Endothelial cell of umbilical vein (primary cell): Measurements from ENCODE around the gene ZSCAN5A. TPM values are rescaled to one million over a fixed set of nuclear protein-coding genes. Genes with fewer than 3 reads are reported as not detected.

Experiments
- BruUV-seq: library from RNA; stranded (reverse); fragments of 400-500 nt; replicated peaks from 2 replicates; lab custom pipeline; 2021; lab: Mats Ljungman, UMichigan
- CTCF ChIA-PET: fragments of 300-600, 350-600 bp; sonication (Branson Sonifier 250); formaldehyde crosslinking; loops from one replicate; lab custom pipeline; 2021; ENCODE audit warnings: antibody characterized with exemption, inconsistent platforms; lab: Charles Lee
- POLR2A ChIA-PET: fragments of 300-600, 350-600 bp; sonication (Branson Sonifier 250); formaldehyde crosslinking; loops from one replicate; lab custom pipeline; 2021; ENCODE audit warnings: antibody characterized with exemption, inconsistent platforms; lab: Charles Lee
- DNase-seq: peaks from one replicate; pipeline ENCODE4 v3.0.0-alpha.2; 2011; ENCODE audit warnings: low read depth, low spot score
- FAIRE-seq: peaks from 2 replicates; lab custom pipeline; 2011; peaks lifted over from hg19 to GRCh38; lab: Jason Lieb, UNC
- H2AFZ ChIP-seq: 2 replicates; pipeline ENCODE4 v1.6.0; 2012; ENCODE audit warnings: low read depth, low read length, control low read depth, inconsistent platforms
- H3K27ac ChIP-seq: 2 replicates; pipeline ENCODE4 v1.5.1; 2011; ENCODE audit warnings: low read depth, mild to moderate bottlenecking, control low read depth, low read length, moderate library complexity; ENCODE audit not compliant: insufficient read depth
- H3K27me3 ChIP-seq, 2 experiments: 2 replicates each; pipeline versions ENCODE4 v1.6.0 to v1.6.1; 2011; ENCODE audit warnings: low read length in 2 of 2, mixed read lengths in 1 of 2; ENCODE audit not compliant: control insufficient read depth in 2 of 2, insufficient read depth in 2 of 2
- H3K36me3 ChIP-seq, 2 experiments: 2 replicates in 1 of 2; 3 replicates in 1 of 2; pipeline ENCODE4 v1.5.1; 2011; ENCODE audit warnings: low read length in 2 of 2, mild to moderate bottlenecking in 1 of 2, moderate library complexity in 1 of 2; ENCODE audit not compliant: control insufficient read depth in 2 of 2, insufficient read depth in 2 of 2; ENCODE audit errors: extremely low read depth in 1 of 2
- H3K4me1 ChIP-seq: 3 replicates; pipeline ENCODE4 v1.5.1; 2011; ENCODE audit warnings: mild to moderate bottlenecking, low read length; ENCODE audit not compliant: control insufficient read depth, insufficient read depth; ENCODE audit errors: extremely low read depth
- H3K4me2 ChIP-seq: 2 replicates; pipeline ENCODE4 v1.6.1; 2011; ENCODE audit warnings: low read length, control low read depth, mixed read lengths; ENCODE audit not compliant: insufficient read depth
- H3K4me3 ChIP-seq, 3 experiments: fragments of 200-600 bp in 1 of 3; sonication (generic), shearing (Covaris generic) in 1 of 3; replicated peaks in 1 of 3; 2 replicates each; pipeline ENCODE4 v1.5.1; 2011 to 2016; ENCODE audit warnings: control low read depth in 3 of 3, low read length in 3 of 3, mild to moderate bottlenecking in 2 of 3, inconsistent platforms in 1 of 3, low read depth in 1 of 3, moderate library complexity in 1 of 3; ENCODE audit not compliant: insufficient read depth in 1 of 3
- H3K79me2 ChIP-seq: 2 replicates; pipeline ENCODE4 v1.6.0; 2012; ENCODE audit warnings: low read length, inconsistent platforms; ENCODE audit not compliant: control insufficient read depth, insufficient read depth
- H3K9ac ChIP-seq: replicated peaks from 2 replicates; pipeline ENCODE3; 2011; ENCODE audit warnings: low read length, control low read depth; ENCODE audit not compliant: insufficient read depth; ENCODE audit errors: extremely low read depth
- H3K9me1 ChIP-seq: replicated peaks from 3 replicates; pipeline ENCODE4 v1.6.0; 2011; ENCODE audit warnings: mild to moderate bottlenecking, low read length; ENCODE audit not compliant: control insufficient read depth, insufficient read depth; ENCODE audit errors: extremely low read depth
- H3K9me3 ChIP-seq: replicated peaks from 2 replicates; pipeline ENCODE4 v1.5.1; 2012; ENCODE audit warnings: low read length, inconsistent platforms; ENCODE audit not compliant: control insufficient read depth, insufficient read depth
- H4K20me1 ChIP-seq: replicated peaks from 2 replicates; pipeline ENCODE3; 2011; ENCODE audit warnings: mild to moderate bottlenecking, low read length; ENCODE audit not compliant: control insufficient read depth, insufficient read depth; ENCODE audit errors: extremely low read depth
- EZH2 ChIP-seq: IDR thresholded peaks from 2 replicates; pipeline ENCODE4 v1.6.1; 2012; ENCODE audit warnings: borderline replicate concordance, low read depth, mild to moderate bottlenecking, moderate library complexity, low read length, inconsistent platforms; ENCODE audit not compliant: severe bottlenecking
- FOS ChIP-seq: IDR thresholded peaks from 2 replicates; pipeline ENCODE4 v1.6.1; 2011; ENCODE audit warnings: mild to moderate bottlenecking, low read length, moderate library complexity, borderline replicate concordance; ENCODE audit not compliant: insufficient read depth
- GATA2 ChIP-seq: IDR thresholded peaks from 2 replicates; pipeline ENCODE4 v1.7.0; 2011; ENCODE audit warnings: low read depth, mild to moderate bottlenecking, moderate library complexity, mixed read lengths, low read length; ENCODE audit not compliant: insufficient read length, insufficient read depth
- JUN ChIP-seq: IDR thresholded peaks from 2 replicates; pipeline ENCODE4 v1.6.1; 2011; ENCODE audit warnings: borderline replicate concordance, low read depth; ENCODE audit not compliant: insufficient read length, insufficient read depth
- MYC ChIP-seq: IDR thresholded peaks from one replicate; pipeline ENCODE4 v1.6.1; 2011; ENCODE audit warnings: mild to moderate bottlenecking, low read depth, low read length
- POLR2A ChIP-seq: IDR thresholded peaks from 2 replicates; pipeline ENCODE4 v1.6.1; 2012; ENCODE audit warnings: low read depth, mild to moderate bottlenecking, control low read depth, low read length
- POLR2AphosphoS5 ChIP-seq: IDR thresholded peaks from 2 replicates; pipeline ENCODE4 v1.6.1; 2012; ENCODE audit warnings: low read depth, mild to moderate bottlenecking, control low read depth, low read length, moderate library complexity; ENCODE audit not compliant: insufficient read depth
- dilution Hi-C: fragments of 300-500 bp; cut with MboI; formaldehyde crosslinking; loops from one replicate; pipeline ENCODE4 v1.15.0; 2019; ENCODE audit warnings: low sequenced_read_pairs; ENCODE audit not compliant: extremely low pct_ligation_motif_present
- intact Hi-C: fragments of 100-400 bp; cut with micrococcal nuclease; formaldehyde crosslinking; loops from one replicate; pipeline ENCODE4 v1.10.0; 2022
- polyA plus RNA-seq, 4 experiments: library from polyadenylated mRNA; depleted of rRNA in 3 of 4; stranded (reverse) in 3 of 4; unstranded in 1 of 4; fragments of >200 nt; gene quantifications; 2 replicates each; pipeline versions ENCODE4 v1.2.1 to v1.2.3, GENCODE V29; 2011 to 2012; ENCODE audit warnings: missing spikeins in 1 of 4
- total RNA-seq: library from RNA; stranded (reverse); gene quantifications from 2 replicates; pipeline ENCODE4 v1.2.3, GENCODE V29; 2021
- TF ChIP-seq, protein P1 (sequence below), 2 donors: IDR thresholded peaks; 1 replicate in 1 of 2; 2 replicates in 1 of 2; pipeline ENCODE4 v1.5.1; 2011; ENCODE audit warnings: low read length in 2 of 2, mild to moderate bottlenecking in 2 of 2, moderate library complexity in 2 of 2, control low read depth in 1 of 2, inconsistent platforms in 1 of 2, low read depth in 1 of 2; ENCODE audit not compliant: insufficient read depth in 1 of 2; ENCODE audit errors: extremely low read depth in 1 of 2
- TF ChIP-seq, protein P2 (sequence below): IDR thresholded peaks from 2 replicates; pipeline ENCODE4 v1.6.1; 2011; ENCODE audit not compliant: insufficient read depth, insufficient read length

Gene ZSCAN5A
- total and polyA plus RNA-seq, 2 donors (not counting 3 experiments of a cell fraction or from before 2014, with no cell fraction given) = 5.1 to 12.2 TPM

DNA sequence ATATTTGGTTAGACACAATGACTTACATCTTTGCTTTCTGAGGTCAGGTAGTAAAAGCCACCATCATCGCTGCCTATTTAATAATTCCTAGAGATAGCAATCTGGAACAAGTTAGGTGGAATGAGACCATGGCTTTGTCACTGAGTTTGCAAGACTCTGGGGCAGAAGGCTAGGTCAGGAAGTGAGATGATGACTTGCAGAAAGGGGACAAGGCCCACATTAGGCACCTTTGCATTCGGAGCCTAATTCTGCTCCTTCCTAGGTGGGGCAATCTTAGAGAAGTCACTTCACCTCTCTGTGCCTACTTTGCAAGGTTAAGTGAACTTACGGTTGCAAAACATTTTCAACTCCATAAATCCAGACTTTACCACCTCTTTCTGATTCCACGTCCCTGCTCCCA is 31.8 kb downstream of the ZSCAN5A start:
- TF ChIP-seq EZH2 = no peak
- TF ChIP-seq GATA2 = no peak
- TF ChIP-seq, protein P1, sequence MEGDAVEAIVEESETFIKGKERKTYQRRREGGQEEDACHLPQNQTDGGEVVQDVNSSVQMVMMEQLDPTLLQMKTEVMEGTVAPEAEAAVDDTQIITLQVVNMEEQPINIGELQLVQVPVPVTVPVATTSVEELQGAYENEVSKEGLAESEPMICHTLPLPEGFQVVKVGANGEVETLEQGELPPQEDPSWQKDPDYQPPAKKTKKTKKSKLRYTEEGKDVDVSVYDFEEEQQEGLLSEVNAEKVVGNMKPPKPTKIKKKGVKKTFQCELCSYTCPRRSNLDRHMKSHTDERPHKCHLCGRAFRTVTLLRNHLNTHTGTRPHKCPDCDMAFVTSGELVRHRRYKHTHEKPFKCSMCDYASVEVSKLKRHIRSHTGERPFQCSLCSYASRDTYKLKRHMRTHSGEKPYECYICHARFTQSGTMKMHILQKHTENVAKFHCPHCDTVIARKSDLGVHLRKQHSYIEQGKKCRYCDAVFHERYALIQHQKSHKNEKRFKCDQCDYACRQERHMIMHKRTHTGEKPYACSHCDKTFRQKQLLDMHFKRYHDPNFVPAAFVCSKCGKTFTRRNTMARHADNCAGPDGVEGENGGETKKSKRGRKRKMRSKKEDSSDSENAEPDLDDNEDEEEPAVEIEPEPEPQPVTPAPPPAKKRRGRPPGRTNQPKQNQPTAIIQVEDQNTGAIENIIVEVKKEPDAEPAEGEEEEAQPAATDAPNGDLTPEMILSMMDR (IDR thresholded peaks at IDR 0.05; ENCODE audit: extremely low read depth in 1 of 2, insufficient read depth in 1 of 2, low read depth in 1 of 2, low read length in 2 of 2) = no peak
- no peak for TF ChIP-seq MYC
- no peak for TF ChIP-seq JUN
- TF ChIP-seq FOS = no peak
- no peak for TF ChIP-seq POLR2A
- TF ChIP-seq, protein P2, sequence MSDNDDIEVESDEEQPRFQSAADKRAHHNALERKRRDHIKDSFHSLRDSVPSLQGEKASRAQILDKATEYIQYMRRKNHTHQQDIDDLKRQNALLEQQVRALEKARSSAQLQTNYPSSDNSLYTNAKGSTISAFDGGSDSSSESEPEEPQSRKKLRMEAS = no peak
- no peak for TF ChIP-seq POLR2AphosphoS5
- BruUV-seq = no TSS peak
- Histone ChIP-seq H3K9me1 (no peaks in the 10 kb centered on the region), H3K27me3 (no peaks in the 10 kb centered on the region), H3K4me1 (no peaks in the 10 kb centered on the region), H4K20me1 (no peaks in the 10 kb centered on the region), H2AFZ (no peak overlapping the region), H3K36me3 (no peaks in the 10 kb centered on the region), H3K4me2 (no peak overlapping the region), H3K9me3 (no peaks in the 10 kb centered on the region), H3K79me2 (no peaks in the 10 kb centered on the region), H3K4me3 (no peak overlapping the region), H3K27ac (no peak overlapping the region), H3K9ac (no peak overlapping the region)
- ChIA-PET POLR2A (no interaction called here), CTCF (interaction anchor here (0.8 to 1.6 kb wide), 3 partner anchors 9 to 51 kb away, joined by 4 to 5 read pairs (median 4); no protein-coding TSS in a partner anchor)
- intact Hi-C loops = no loop called here
- DNase-seq (no peak), FAIRE-seq (no peak)
- dilution Hi-C loops = no loop called here
